Measurements from ENCODE around the gene HILPDA.
"Not testable (repeated sequence)": the region's sequence is repeated elsewhere in the genome, so short reads cannot be mapped to it uniquely, and the experiment has no call there.

Gene HILPDA

DNA sequence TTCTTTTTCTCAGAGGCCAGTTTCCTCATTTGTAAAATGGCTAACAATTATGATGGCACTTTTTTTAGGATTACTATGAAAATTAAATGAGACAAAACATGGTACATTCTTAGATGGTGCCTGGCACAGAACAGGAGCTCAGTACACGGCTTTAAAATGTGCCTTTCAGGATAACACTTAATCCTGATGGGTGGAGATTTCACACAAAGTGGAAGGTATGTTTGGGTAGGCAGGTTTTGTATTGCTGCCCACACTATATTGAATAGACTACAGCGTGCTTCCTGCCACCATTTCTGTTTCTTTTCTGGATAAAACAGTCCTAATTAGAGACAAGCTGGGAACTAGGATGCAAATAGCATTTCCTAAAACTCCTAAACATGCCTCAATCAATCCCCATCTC lies 23.9 kb upstream of the HILPDA start:
- no peak for DNase-seq (ENCODE audit: low read depth)

GRCh38 chr7:128434413-128435326 lies 21.0 kb upstream of the HILPDA start:
- no peak for DNase-seq (ENCODE audit: low read depth)

DNA sequence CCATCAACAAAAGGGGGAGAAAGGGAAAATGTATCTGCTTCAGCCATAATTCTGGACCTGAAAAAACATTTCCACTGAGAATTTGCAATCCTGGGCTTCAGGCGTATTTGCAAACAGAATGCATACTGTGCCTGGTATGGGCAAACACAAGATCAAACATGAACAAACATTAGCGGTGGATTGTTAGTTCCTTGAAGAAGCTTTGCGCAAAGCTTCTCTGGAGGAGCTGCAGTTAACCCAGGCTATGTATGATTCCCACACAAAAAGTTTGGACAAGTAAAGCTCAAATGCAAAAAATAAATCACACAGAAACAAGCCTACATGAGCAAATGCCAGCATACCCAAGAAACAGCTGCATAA lies 20.4 kb upstream of the HILPDA start:
- DNase-seq (ENCODE audit: low read depth): no peak

DNA sequence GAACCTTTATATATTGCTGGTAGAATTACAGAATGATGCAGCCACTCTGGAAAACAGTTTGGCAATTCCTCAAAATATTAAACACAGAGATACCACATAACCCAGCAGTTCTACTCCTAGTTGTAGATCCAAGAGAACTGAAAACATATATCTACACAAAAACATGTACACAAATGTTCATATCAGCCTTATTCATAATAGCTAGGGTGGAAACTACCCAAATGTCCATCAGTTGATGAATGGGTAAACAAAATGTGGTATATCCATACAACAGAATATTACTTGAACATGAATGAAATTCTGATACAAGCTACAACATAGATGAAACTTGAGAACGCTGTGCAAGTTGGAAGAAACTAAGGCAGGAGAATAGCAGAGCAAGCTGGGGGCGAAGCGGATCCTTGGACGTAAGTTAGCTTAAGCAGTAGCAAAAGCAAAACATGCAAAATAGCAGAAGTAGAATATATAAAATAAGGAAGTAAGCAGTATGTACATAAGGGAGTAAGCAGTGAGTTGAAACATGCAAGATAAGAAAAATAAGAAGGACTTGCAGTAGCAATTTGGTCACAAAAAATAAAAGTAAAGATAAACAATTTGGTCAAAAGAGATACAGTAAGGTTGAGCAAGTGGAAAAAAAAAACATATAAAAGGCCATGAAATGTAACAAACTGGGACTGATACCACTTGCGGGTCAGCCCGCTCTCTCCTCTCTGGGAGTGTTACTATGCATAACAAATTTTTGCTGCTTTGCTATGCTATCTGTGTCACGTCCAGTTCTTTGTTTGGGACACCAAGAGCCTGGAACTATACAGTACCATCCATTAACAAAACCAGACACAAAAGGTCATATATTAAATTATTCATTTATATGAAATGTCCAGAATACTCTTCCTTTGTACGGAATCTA lies 18.0 kb upstream of the HILPDA start:
- no peak for DNase-seq (ENCODE audit: low read depth)

GRCh38 chr7:128442356-128442755 lies 13.3 kb upstream of the HILPDA start:
- no peak for DNase-seq (ENCODE audit: low read depth)

DNA sequence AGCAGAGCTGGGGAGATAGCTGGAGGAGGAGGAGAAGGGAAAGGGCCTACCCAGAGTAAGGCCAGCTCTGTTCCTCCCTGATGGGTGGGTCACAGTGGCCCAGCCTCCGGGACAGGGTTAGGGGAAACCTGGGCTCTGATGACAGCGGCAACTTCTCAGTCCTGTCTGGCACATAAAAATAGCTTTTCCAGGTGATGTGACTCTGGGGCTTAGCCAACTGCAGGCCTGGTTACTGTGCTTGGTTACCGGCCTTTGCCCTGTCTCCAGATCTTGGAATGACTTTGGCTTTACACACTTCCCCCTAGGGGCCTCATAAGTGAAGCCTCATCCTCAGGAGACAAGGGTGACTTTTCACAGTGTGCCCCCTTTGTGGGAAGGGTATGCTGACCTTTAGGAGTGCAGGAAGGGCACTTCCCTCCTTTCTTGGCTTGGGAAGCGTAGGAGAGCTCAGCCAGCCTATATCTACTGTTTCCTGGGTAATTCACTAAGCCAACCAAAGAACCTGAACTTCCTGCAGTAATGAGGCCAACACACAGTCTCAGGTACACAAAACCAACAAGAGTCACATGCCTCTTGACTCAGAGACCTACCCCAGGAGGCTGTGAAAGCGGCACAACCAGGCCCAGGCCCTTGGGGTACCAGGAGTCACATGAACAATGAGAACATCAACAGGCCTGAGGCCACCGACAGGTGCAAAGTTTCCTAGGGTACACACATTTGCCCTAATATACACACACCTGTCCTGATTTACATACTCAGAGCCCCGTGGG lies 11.7 kb upstream of the HILPDA start:
- DNase-seq (ENCODE audit: low read depth): no peak

- no peak for DNase-seq (ENCODE audit: low read depth)
Observed at GRCh38 chr7:128446306-128446705, 9.4 kb upstream of the HILPDA start.

DNA sequence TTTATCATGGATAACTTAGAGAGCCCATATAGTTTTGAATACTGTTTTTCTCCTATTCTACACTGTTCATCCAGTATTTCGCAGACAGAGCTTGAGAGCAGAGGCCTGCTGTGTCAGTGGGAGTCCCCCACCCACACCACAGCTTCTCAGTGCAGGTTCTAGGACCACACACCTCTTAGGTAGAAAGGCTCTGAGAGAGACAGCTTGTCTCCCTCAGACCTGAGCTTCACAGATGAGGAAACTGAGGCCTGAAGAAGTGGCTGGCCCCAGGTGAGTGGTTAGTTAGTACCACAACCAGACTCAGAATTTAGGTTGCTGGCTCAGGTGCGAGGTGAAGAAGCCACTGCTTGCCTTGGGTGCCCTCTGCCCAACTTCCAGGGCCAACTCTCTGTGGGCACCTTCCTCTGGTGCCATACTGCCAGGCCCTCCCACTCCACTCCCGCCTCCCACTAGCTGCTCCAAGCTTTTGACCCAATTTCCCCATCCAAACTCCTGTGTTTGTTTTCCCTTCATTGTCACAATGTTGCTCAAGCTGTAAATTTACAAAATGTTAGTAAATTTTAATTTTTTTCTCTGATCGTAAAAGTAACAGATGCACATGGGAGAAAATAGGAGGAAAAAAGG lies 7.6 kb upstream of the HILPDA start:
- no peak for DNase-seq (ENCODE audit: low read depth)

GRCh38 chr7:128448751-128449302 lies 6.9 kb upstream of the HILPDA start:
- no peak for DNase-seq (ENCODE audit: low read depth)

DNA sequence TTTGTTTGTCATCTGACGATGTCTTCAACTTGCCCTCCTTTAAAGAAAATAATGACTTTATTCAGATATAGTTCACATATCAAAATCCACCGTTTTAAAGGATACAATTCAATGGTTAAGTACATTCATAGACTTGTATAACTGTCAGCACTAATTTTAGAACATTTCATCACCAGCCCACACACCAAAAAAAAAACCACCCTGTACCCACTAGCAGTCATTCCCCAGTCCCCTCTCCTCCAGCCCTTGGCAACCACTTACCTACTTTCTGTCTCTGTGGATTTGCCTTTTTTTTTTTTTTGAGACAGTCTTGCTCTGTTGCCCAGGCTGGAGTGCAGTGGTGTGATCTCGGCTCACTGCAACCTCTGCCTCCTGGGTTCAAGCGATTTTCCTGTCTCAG lies 5.3 kb upstream of the HILPDA start:
- DNase-seq (ENCODE audit: low read depth): no peak

- no peak for DNase-seq (ENCODE audit: low read depth)
Observed at GRCh38 chr7:128450913-128451312, 4.8 kb upstream of the HILPDA start.

DNA sequence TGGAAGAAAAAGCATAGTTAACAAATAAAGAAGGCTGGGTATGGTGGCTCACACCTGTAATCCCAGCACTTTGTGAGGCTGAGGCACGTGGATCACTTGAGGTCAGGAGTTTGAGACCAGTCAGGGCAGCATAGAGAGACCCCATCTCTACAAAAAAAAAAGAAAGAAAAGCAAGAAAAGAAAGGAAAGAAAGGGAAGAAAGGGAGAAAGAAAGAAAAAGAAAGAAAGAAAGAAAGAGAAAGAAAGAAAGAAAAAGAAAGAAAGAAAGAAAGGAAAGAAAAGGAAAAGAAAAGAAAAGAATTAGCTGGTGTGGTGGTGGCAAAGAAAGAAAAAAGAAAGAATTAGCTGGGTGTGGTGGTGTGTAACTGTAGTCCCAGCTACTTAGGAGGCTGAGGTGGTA lies 3.1 kb upstream of the HILPDA start:
- DNase-seq (ENCODE audit: low read depth): no peak

DNA sequence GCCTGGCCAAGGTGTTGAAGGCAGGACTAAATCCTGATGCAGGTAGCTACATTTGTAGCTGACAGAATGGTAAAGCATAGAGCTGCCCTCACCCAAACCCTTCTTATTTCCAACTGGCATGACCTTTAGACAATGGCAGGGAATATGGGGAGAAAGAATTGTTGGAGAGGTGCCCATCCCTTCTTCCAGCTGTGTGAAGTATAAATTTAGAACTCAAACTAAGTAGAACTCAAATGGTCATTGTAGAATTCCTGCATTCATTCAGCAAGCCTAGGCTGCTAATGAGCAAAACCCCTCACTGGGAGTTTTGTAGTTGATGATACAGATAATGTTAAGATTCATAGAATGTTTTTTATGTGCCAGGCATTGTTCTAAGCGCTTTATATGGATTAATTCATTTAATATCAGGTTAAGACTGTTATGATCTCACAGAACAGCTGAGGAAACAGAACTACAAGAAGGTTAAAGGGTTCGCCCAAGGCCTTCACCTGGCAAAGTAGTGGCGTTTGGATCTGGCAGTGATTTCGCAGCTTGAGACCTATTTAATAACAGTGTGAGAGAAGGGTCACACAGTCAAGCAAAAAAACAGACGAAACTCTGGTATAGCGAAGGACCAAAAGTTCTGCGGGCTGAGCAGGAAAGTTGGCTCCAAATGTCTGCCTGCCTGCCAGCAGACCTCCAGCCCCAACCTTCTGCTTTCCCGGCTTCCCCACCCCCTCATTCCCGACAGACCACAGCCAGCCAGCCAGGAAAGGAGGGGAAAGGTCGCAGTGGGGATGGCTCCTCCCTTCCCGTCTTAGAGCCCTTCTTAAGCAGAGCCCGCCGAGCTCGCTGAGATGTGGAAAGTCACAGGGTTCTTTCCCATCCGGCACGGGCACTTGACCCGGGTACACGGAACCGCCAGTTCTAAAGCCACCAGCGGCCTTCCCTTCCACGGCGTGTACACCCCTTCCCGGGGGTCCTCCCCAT lies 1.6 kb upstream of the HILPDA start:
- DNase-seq (ENCODE audit: low read depth): no peak

DNA sequence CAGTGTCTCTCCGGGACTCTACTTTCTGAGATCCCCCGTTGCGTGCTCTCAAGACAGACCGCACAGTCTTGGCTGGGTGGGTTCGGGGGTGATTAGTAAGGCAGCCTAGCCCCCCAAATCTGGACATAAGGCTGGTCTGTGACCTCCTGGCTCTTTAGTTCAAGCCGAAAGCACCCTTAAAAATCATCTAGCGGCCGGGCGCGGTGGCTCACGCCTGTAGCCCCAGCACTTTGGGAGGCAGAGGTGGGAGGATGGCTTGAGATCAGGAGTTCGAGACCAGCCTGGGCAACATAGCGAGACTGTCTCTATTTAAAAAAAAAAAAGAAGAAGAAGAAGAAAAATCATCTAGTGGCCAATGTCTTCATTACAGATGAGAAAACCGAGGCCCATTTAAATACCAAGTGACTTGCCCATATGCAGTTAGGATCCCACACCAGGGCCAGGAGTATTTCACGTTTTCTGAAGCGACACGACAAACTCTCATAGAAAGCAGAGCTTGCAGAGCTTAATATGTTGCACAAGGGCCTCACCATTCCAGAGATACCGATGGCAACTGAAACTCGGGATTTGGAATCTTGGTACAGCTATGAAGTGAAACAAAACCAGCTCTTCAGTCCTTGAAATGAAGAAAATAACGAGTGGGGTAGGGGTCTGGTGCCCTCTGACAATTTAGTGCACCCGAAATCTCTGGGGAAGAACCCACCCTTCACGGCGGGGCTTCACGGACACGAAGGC lies 703 bp upstream of the HILPDA start:
- DNase-seq (ENCODE audit: low read depth): no peak

- no peak for DNase-seq (ENCODE audit: low read depth)
Observed at GRCh38 chr7:128456255-128456725, 612 bp downstream of the HILPDA start.

DNA sequence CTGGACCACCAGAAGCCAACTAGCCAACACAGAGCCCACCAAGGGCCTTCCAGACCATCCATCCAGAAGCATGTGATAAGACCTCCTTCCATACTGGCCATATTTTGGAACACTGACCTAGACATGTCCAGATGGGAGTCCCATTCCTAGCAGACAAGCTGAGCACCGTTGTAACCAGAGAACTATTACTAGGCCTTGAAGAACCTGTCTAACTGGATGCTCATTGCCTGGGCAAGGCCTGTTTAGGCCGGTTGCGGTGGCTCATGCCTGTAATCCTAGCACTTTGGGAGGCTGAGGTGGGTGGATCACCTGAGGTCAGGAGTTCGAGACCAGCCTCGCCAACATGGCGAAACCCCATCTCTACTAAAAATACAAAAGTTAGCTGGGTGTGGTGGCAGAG lies 1.7 kb downstream of the HILPDA start:
- not testable (repeated sequence) for DNase-seq (ENCODE audit: low read depth)

DNA sequence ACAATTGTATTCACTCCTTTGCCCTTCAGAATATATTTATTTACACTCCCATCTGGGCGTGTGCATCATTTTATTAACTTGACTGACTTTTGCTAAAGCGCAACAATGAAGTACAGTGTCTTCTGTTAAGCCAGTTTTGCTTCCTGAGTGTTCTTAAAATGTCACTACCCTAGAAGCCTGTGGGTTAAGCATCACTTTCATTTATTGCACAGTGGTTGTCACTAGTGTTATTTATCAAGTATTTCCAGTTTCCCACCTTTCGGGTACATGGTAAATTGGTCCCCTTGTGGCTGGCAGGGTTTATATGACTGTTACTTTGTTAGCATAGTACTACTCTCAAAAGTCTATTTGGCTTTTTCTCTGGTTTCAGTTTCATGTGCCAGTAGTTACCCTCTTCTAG lies 3.3 kb downstream of the HILPDA start:
- no peak for DNase-seq (ENCODE audit: low read depth)

DNA sequence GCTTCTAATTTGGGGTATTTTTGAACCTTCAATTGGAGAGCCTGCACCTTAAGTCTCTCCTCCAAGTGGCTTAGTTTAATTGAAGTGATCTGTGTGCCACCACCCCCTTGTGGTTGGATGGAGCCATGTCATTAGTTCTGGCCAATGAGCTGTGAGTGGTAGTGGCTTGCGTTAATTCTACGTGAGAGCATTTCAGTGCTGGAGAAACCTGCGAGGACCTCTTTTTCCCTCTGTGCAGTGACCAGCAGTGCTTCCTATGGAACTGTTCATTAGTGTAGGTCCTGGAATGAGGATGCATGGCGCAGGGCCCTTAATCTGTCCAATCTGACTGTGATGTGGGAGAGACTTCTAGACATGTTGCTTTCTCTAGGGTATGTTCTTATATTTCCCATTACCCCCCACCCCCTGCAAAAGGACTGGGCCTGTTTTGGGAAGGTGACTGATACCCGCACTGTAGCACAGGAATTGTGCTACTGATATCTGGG lies 3.8 kb downstream of the HILPDA start:
- no peak for DNase-seq (ENCODE audit: low read depth)

- DNase-seq (ENCODE audit: low read depth): no peak
Observed at GRCh38 chr7:128462460-128462859, 6.8 kb downstream of the HILPDA start.

All from HS-5 (cell line).